ENCODE results near the gene BACH2.

The BACH2 gene

GRCh38 chr6:90237350-90237990 lies 59.2 kb downstream of the BACH2 start:
- DNase-seq: no peak

- DNase-seq: no peak
Measured at GRCh38 chr6:90233994-90234393, 62.6 kb downstream of the BACH2 start.

DNA sequence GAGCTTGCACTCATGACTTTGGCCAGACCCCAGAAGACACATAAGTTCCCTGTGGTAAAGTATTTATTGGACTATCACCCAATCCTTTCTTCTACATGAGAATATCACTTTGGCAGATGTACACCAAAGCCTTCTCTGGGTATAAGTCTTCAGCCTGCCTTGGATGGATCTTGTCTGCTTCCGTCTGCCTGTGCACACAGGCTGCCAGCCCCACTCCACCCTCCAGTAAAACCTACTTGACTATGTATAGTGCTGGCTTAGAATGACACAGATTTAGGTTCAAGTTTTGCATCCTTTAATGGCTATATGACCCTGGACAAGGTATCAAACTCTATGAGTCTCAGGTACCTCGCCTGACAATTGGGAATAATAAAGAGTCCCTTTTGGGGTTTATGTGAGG lies 63.4 kb downstream of the BACH2 start:
- DNase-seq: no peak

GRCh38 chr6:90231798-90232197 lies 64.8 kb downstream of the BACH2 start:
- no peak for DNase-seq

GRCh38 chr6:90231308-90231707 lies 65.3 kb downstream of the BACH2 start:
- no peak for DNase-seq

DNA sequence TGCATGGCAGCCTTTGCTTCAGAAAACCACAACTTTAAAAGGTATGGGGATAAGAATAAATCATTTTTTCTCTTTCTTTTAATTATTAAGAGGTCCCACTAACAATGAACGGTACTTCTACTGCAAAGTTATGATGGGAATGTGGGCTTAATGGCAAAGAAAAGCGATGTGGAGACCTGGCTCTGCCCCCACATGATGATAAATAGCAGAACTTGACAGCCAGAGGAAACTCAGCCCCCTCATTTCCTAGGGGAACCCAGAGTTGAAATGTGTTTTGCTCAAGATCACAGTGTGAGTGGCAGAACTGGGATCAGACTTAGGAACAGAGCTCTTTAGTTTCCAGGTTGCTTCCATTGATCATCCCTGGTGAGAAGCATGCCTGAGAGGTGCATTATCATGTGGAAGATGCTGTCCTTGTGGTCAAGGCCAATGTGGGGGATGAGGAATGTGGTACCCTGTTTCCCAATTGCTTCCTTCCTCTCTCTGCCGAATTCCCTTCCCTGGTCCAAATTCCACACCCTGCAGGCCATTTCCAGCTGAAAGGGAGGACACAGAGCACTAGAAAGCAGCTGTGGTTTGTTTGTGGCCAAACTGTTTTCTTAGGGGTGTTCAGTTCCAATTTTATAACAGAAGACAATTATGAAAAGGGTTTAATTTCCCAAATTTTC lies 66.0 kb downstream of the BACH2 start:
- DNase-seq: no peak

GRCh38 chr6:90229331-90230010 lies 67.2 kb downstream of the BACH2 start:
- DNase-seq: no peak

GRCh38 chr6:90227673-90228072 lies 69.0 kb downstream of the BACH2 start:
- no peak for DNase-seq

- DNase-seq: no peak
Measured at GRCh38 chr6:90227213-90227612, 69.4 kb downstream of the BACH2 start.

DNA sequence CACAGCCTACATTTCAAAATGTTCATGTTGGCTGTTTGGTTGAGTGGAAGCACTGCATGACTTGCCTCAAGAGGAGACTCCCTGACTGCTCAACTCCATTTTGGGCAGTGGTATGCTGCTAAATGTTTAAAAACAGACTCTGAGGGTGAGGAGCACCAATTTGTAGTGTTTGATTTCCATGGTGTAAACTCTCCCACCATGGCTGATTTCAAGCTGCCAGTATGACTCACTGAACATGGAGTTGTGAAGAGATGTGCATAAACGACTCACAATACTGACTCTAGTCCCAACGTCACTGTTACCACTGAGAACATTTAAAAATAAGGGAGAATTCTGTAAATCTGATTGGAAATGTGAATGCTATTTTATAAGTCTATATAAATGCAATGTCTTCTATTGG lies 70.4 kb downstream of the BACH2 start:
- no peak for DNase-seq

DNA sequence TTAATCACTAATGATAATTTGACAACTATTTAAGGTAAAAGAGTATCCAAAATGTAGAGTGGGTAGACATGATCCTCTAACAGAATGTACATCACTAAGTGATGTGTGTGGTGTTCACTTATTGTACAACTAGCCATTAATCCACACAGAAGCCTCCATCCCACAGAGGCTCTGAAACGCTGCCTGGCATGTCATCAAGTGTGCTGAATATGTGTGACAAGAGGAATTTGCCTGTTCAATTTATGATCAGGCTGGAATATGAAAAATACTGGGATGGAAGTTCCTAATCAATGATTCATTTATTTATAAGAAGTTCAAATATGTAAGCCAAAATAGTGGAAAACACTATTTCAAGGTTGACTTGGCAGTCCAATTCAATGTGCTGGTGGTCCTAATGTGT lies 72.4 kb downstream of the BACH2 start:
- DNase-seq: no peak

DNA sequence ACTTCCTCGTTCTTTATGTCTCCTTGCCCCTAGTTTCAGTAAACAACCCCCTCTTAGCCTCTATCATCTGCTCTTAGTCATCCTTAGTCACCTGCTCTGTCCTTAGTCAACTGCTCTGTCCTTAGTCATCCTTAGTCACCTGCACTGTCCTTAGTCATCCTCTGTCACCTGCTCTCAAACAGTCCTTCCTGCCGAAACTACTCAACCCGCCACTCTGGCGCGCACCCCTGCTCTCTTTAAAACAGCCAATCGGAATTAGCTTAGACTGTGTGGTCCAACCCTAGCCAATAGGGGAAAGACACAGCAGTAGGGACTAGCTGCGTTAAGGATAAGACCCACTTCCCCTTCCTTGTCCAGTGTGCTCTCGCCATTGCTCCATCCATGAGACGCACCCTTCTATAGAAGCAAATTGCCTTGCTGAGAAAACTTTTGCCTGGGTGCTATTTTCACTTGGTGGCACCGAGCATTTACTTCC lies 73.9 kb downstream of the BACH2 start:
- no peak for DNase-seq

DNA sequence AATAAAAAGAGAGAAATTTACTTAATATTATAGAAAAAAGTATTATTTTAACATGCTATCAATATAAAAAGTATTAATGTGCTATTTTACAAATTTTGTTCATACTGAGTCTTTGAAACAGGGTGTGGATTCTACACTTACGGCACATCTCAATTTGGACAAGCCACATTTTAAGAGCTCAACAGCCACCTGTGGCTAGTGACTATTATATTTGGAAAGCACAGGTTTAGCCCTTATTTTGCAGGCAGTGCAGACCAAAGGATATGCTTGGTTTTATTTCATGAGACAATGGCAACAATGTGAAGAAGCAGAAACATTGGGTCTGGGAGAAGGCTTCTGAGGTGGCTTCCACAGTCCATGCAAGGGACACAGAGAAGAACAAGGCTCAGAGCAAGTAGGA lies 74.6 kb downstream of the BACH2 start:
- DNase-seq: no peak

DNA sequence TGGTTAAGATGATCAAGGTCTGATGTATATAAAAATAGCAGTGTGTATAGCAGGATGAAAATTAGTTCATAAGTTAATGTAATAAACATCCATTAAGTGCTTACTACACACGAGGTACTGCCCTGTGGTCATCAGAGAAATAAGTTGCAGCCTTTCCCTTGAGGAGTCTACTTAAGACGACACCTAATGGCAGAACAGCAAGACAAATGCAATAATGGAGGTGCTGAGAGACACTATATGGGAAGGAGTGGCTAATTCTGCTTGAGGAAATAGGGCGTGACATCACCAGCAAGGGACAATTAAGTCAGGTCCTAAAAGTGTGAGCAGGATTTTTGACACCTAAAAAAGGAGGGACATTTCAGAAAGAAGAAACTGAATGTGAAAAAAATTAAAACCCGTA lies 75.2 kb downstream of the BACH2 start:
- no peak for DNase-seq

- no peak for DNase-seq
Measured at GRCh38 chr6:90220273-90220672, 76.4 kb downstream of the BACH2 start.

DNA sequence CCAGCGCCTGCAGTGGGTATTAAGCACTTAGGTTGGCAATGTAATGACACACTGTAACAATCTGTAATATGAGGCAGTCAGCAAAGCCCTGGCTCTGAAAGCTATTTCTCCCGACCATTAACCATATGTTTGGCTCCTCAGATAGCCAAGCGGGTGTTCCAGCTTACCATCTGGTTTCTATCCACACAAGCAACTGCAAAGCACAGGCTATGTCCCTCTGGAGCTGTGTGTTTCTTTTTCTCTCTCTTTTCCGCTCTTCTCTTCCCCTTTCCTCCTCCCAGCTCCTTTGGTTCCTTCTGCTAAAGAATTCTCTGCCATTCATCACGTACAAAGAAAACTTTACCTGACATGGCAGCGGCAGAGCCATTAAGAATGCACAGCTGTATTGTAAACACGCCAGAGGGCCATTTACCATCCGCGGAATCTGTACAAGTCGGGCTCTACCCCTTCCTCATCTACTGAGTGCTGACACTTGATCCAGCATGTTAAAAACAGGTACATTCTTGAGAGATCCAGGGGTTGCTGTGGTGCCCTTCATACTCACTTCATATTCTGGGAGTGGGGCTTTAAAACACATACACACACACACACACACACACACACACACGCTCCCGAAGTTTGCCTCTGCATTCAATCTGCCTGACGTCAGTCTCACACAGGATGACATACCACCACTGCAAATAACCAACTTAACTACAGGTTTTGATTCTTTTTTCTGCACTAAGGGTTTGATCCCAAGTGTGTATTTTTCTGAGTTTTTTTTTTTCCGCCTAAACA lies 77.2 kb downstream of the BACH2 start:
- DNase-seq: peak; percentile 33 to 75 (median 72)

GRCh38 chr6:90218959-90219208 lies 77.8 kb downstream of the BACH2 start:
- no peak for DNase-seq

DNA sequence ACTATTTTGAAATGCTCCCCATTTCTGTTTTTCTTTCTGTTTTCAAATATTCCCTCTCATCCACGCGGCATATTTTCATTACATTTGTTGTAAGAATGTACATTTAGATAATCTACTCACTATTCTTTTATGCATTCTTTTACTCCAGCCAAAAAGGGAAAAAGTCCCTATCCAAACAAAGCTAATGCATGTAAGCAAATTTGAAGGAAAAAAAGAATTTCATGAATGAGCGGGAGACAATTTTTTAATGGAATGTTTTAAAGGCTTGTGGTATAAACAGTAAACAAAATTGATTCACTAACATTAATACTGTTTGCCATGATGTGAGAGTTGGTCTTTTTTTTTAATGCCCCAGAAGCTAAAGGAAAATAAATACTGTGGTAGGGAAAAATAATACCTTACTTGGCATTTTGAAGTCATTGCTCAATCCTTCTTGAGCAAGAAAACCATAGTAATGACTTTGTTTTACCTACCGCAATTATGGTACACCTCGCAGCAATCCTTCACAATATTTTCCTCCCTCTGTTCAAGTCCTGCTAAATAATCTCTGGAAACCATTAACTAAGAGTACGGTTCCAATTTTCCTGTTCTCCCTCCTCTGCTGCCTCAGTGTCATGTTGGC lies 79.0 kb downstream of the BACH2 start:
- no peak for DNase-seq

GRCh38 chr6:90216072-90216977 lies 80.3 kb downstream of the BACH2 start:
- peak in 1 of 3 experiments; percentile 4 for DNase-seq

- peak in 1 of 3 experiments; percentile 13 for DNase-seq
Measured at GRCh38 chr6:90214966-90215365, 81.7 kb downstream of the BACH2 start.

DNA sequence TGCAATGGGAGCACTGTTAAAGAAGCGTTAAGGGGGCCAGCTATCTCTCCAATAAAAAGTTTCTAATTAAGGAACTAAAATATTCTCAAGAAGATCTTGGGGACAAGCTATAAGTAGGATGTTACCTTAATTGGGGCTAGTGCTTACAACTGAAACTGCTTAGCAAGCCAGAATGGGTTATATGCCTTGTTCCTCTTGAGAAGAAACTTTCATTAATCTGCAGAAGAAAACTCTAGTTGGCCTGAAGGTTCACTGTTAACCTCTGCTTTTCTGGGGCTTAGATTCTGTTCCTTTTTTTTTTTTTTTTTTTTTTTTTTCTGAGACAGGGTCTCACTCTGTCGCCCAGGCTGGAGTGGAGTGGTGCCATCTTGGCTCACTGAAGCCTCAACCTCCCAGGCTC lies 82.2 kb downstream of the BACH2 start:
- no peak for DNase-seq

- no peak for DNase-seq
Measured at GRCh38 chr6:90212274-90212673, 84.4 kb downstream of the BACH2 start.

All from NCI-H1417 (cell line).